Sigmoid colon (tissue), 4 donors: ENCODE results near the gene ESPNL.

Experiments
- CTCF ChIP-seq, 4 experiments: fragments of 450-650 bp in 3 of 4; fragments of 200-600 bp in 1 of 4; IDR thresholded peaks; one replicate each; pipeline ENCODE4 v1.5.1; 2016 to 2019; ENCODE audit warnings: antibody characterized with exemption in 4 of 4, mild to moderate bottlenecking in 3 of 4, moderate library complexity in 2 of 4
- EP300 ChIP-seq, 4 donors: sonication (generic); formaldehyde crosslinking; IDR thresholded peaks; one replicate each; pipeline ENCODE4 v1.6.1; 2017; ENCODE audit warnings: antibody characterized with exemption in 4 of 4
- POLR2A ChIP-seq, 2 donors: fragments of 450-650 bp; IDR thresholded peaks; one replicate each; pipeline ENCODE4 v1.6.1; 2016; ENCODE audit warnings: antibody characterized with exemption in 2 of 2, mild to moderate bottlenecking in 2 of 2, moderate library complexity in 2 of 2
- POLR2AphosphoS5 ChIP-seq, 4 donors: sonication (generic); formaldehyde crosslinking; IDR thresholded peaks; one replicate each; pipeline ENCODE4 v1.6.1; 2017; ENCODE audit warnings: antibody characterized with exemption in 4 of 4

- TF ChIP-seq POLR2AphosphoS5 (IDR thresholded peaks at IDR 0.05) (no peak), CTCF (IDR thresholded peaks at IDR 0.05) (no peak), POLR2A (IDR thresholded peaks at IDR 0.05) (no peak), EP300 (IDR thresholded peaks at IDR 0.05) (no peak)
These were observed at the start of gene ESPNL for GRCh38 chr2:238100049-238100820.
